Ishikawa (cell line): ENCODE results near the gene S100A4.

Source experiments
- CREB1 ChIP-seq: IDR thresholded peaks from 2 replicates; pipeline ENCODE4 v1.6.1; 2012; ENCODE audit warnings: low read depth
- EP300 ChIP-seq: IDR thresholded peaks from 2 replicates; pipeline ENCODE4 v1.6.1; 2012; ENCODE audit warnings: borderline replicate concordance
- FOXM1 ChIP-seq: IDR thresholded peaks from 2 replicates; pipeline ENCODE4 v1.6.1; 2012; ENCODE audit warnings: low read depth, borderline replicate concordance
- RAD21 ChIP-seq: IDR thresholded peaks from 2 replicates; pipeline ENCODE4 v1.6.1; 2012; ENCODE audit warnings: low read depth
- TEAD4 ChIP-seq: IDR thresholded peaks from 2 replicates; pipeline ENCODE4 v1.6.1; 2012
- ZBTB7A ChIP-seq: IDR thresholded peaks from 2 replicates; pipeline ENCODE4 v1.6.1; 2012; ENCODE audit warnings: low read depth
- TF ChIP-seq, protein P1 (sequence below): IDR thresholded peaks from 2 replicates; pipeline ENCODE4 v1.6.1; 2012

The S100A4 gene

GRCh38 chr1:153495536-153495935 lies 50.1 kb downstream of the S100A4 start:
- TF ChIP-seq FOXM1 (no peak), ZBTB7A (no peak), TEAD4 (no peak), EP300 (no peak), RAD21 (no peak)
- TF ChIP-seq, protein P1, sequence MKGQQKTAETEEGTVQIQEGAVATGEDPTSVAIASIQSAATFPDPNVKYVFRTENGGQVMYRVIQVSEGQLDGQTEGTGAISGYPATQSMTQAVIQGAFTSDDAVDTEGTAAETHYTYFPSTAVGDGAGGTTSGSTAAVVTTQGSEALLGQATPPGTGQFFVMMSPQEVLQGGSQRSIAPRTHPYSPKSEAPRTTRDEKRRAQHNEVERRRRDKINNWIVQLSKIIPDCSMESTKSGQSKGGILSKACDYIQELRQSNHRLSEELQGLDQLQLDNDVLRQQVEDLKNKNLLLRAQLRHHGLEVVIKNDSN, result no peak

- TF ChIP-seq CREB1 (no peak), ZBTB7A (peak; percentile 96), RAD21 (peak; percentile 92)
Observed at GRCh38 chr1:153494976-153495535, 50.5 kb downstream of the S100A4 start.
